Esophagus muscularis mucosa (tissue), 4 donors: ENCODE measurements around the gene PPIP5K2. TPM values are rescaled to one million over a fixed set of nuclear protein-coding genes. Genes with fewer than 3 reads are reported as not detected.

Source experiments
- DNase-seq: peaks from one replicate; pipeline ENCODE4 v3.0.0-alpha.2; 2017; ENCODE audit errors: extremely low spot score
- H3K27ac ChIP-seq, 4 donors: fragments of 200-600 bp; sonication (generic); replicated peaks in 1 of 4; 1 replicate in 3 of 4; 2 replicates in 1 of 4; pipeline ENCODE4 v1.5.1; 2016 to 2019; ENCODE audit warnings: mild to moderate bottlenecking in 1 of 4
- H3K27me3 ChIP-seq, 4 donors: fragments of 200-600 bp; sonication (generic); one replicate each; pipeline versions ENCODE4 v1.5.1 to v1.6.0; 2016 to 2019
- H3K36me3 ChIP-seq, 4 donors: fragments of 200-600 bp; sonication (generic); one replicate each; pipeline ENCODE4 v1.5.1; 2016 to 2019
- H3K4me1 ChIP-seq, 4 donors: fragments of 200-600 bp; sonication (generic); one replicate each; pipeline ENCODE4 v1.5.1; 2016 to 2019
- H3K4me3 ChIP-seq, 4 donors: fragments of 200-600 bp; sonication (generic); 1 replicate in 2 of 4; 2 replicates in 2 of 4; pipeline ENCODE4 v1.5.1; 2016 to 2019; ENCODE audit warnings: mild to moderate bottlenecking in 4 of 4, moderate library complexity in 1 of 4
- H3K9me3 ChIP-seq, 4 donors: fragments of 200-600 bp; sonication (generic); 1 replicate in 3 of 4; 2 replicates in 1 of 4; pipeline ENCODE4 v1.5.1; 2016 to 2019
- EP300 ChIP-seq: sonication (generic); formaldehyde crosslinking; IDR thresholded peaks from one replicate; pipeline ENCODE4 v1.6.1; 2017; ENCODE audit warnings: antibody characterized with exemption
- POLR2A ChIP-seq: fragments of 450-650 bp; IDR thresholded peaks from one replicate; pipeline ENCODE4 v1.6.1; 2017; ENCODE audit warnings: antibody characterized with exemption, moderate library complexity, mild to moderate bottlenecking, low read depth
- POLR2AphosphoS5 ChIP-seq, 2 donors: sonication (generic); formaldehyde crosslinking; IDR thresholded peaks; one replicate each; pipeline ENCODE4 v1.6.1; 2017; ENCODE audit warnings: antibody characterized with exemption in 2 of 2
- WGBS: methylation state at CpG from one replicate; pipeline ENCODE4 v1.1.5; 2018; 5-methylcytosine and 5-hydroxymethylcytosine counted together
- intact Hi-C: fragments of 100-400 bp; cut with DNase I; formaldehyde crosslinking; loops from one replicate; pipeline ENCODE4 v1.15.1; 2023
- total RNA-seq, 4 donors: library from RNA; depleted of rRNA; stranded (reverse); fragments of >200 nt; gene quantifications; one replicate each; pipeline versions ENCODE4 v1.1.0 to v1.2.1, GENCODE V29; 2016
- TF ChIP-seq, protein P1 (sequence below), 3 experiments: fragments of 200-600 bp in 2 of 3; fragments of 450-650 bp in 1 of 3; sonication (generic) in 2 of 3; IDR thresholded peaks; one replicate each; pipeline ENCODE4 v1.5.1; 2017 to 2019; ENCODE audit warnings: antibody characterized with exemption in 3 of 3, mild to moderate bottlenecking in 2 of 3, moderate library complexity in 1 of 3

Gene PPIP5K2
- total RNA-seq, 4 donors from 2014 or later, result 15.6 to 21.6 (median 17.3) TPM

DNA sequence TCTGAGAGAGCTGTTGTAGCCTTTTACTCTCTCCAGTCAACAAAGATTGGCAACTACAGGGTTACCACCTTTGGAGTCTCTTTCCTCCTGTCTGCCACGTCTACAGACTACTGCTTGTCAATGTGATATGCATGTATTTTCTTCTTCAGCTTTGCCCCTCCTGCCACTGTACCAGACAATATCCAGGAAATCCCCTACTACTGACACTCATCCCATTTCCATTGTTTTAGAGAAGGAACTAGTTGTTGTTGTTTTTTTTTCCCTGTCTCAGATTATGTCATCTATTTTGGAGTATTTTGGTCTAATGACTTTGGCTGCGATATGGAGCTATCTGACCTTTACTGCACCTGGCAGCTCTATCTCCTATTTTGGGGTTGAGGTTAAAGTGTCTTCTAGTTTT lies 88.4 kb downstream of the PPIP5K2 start:
- 66% methylated on average over 2 of the region's 2 CpGs for WGBS
- intact Hi-C loops, result no loop called here
- TF ChIP-seq, protein P1, sequence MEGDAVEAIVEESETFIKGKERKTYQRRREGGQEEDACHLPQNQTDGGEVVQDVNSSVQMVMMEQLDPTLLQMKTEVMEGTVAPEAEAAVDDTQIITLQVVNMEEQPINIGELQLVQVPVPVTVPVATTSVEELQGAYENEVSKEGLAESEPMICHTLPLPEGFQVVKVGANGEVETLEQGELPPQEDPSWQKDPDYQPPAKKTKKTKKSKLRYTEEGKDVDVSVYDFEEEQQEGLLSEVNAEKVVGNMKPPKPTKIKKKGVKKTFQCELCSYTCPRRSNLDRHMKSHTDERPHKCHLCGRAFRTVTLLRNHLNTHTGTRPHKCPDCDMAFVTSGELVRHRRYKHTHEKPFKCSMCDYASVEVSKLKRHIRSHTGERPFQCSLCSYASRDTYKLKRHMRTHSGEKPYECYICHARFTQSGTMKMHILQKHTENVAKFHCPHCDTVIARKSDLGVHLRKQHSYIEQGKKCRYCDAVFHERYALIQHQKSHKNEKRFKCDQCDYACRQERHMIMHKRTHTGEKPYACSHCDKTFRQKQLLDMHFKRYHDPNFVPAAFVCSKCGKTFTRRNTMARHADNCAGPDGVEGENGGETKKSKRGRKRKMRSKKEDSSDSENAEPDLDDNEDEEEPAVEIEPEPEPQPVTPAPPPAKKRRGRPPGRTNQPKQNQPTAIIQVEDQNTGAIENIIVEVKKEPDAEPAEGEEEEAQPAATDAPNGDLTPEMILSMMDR (IDR thresholded peaks at IDR 0.05), result no peak
- TF ChIP-seq POLR2A (no peak), POLR2AphosphoS5 (IDR thresholded peaks at IDR 0.05) (no peak), EP300 (no peak)
- Histone ChIP-seq H3K4me1 (peaks cover 0 to 4% (median 0%) of the 10 kb centered on the region in 4 donors), H3K9me3 (no peaks in the 10 kb centered on the region), H3K36me3 (peaks cover 0 to 15% (median 13%) of the 10 kb centered on the region in 4 donors), H3K27me3 (no peaks in the 10 kb centered on the region), H3K4me3 (no peak overlapping the region), H3K27ac (no peak overlapping the region)
- DNase-seq, result no peak

DNA sequence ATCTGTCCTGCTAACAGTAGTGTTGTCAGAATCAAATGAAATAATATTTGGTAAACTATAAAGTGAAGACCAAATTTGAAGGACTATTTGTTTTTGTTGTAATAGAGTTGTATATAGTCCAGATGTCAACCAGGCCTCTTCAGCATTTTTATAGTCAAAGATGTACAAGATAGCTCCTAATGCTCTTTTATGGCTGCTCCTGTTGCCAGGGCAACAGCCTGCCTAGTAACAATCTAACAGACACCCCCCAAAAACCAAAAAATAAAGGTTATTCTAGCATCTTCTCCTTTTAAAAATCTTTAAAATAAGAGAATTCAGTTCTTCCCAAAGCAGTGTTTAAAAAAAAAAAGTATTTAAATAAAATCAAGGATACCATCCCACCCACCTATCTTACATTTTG lies 89.0 kb downstream of the PPIP5K2 start:
- Histone ChIP-seq H3K27me3 (no peaks in the 10 kb centered on the region), H3K4me1 (peaks cover 0 to 4% (median 0%) of the 10 kb centered on the region in 4 donors), H3K27ac (no peak overlapping the region), H3K36me3 (peaks cover 0 to 14% (median 12%) of the 10 kb centered on the region in 4 donors), H3K4me3 (no peak overlapping the region), H3K9me3 (no peaks in the 10 kb centered on the region)
- no peak for DNase-seq
- TF ChIP-seq POLR2AphosphoS5 (IDR thresholded peaks at IDR 0.05) (no peak), EP300 (no peak), POLR2A (no peak)
- TF ChIP-seq, protein P1 (IDR thresholded peaks at IDR 0.05), result no peak
- intact Hi-C loops, result no loop called here

DNA sequence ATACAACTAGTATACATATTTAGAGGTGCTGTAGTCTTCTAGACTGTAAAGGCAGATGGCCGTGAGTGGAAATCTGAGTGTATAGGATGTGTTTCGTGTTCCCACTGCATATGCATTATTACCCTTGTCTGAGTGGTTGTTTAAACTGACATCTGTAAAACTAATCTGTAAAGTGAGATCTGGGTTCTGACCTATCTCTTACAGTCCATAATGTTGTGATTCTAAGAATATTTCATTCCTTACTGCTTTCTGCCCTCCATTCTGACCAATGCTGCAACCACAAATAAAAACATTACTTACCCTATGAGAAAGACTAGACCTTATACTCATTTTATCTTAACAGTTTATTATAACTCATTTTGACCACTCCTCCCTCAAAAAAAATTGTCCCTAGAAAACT lies 90.9 kb downstream of the PPIP5K2 start:
- Histone ChIP-seq H3K27me3 (no peaks in the 10 kb centered on the region), H3K27ac (no peak overlapping the region), H3K36me3 (peaks cover 0 to 8% (median 6%) of the 10 kb centered on the region in 4 donors), H3K4me1 (peaks cover 0 to 4% (median 0%) of the 10 kb centered on the region in 4 donors), H3K9me3 (no peaks in the 10 kb centered on the region), H3K4me3 (no peak overlapping the region)
- no peak for DNase-seq
- WGBS, result 95% methylated on average over 2 of the region's 2 CpGs
- TF ChIP-seq POLR2AphosphoS5 (IDR thresholded peaks at IDR 0.05) (no peak), POLR2A (no peak), EP300 (no peak)
- TF ChIP-seq, protein P1 (IDR thresholded peaks at IDR 0.05), result no peak
- intact Hi-C loops, result no loop called here

DNA sequence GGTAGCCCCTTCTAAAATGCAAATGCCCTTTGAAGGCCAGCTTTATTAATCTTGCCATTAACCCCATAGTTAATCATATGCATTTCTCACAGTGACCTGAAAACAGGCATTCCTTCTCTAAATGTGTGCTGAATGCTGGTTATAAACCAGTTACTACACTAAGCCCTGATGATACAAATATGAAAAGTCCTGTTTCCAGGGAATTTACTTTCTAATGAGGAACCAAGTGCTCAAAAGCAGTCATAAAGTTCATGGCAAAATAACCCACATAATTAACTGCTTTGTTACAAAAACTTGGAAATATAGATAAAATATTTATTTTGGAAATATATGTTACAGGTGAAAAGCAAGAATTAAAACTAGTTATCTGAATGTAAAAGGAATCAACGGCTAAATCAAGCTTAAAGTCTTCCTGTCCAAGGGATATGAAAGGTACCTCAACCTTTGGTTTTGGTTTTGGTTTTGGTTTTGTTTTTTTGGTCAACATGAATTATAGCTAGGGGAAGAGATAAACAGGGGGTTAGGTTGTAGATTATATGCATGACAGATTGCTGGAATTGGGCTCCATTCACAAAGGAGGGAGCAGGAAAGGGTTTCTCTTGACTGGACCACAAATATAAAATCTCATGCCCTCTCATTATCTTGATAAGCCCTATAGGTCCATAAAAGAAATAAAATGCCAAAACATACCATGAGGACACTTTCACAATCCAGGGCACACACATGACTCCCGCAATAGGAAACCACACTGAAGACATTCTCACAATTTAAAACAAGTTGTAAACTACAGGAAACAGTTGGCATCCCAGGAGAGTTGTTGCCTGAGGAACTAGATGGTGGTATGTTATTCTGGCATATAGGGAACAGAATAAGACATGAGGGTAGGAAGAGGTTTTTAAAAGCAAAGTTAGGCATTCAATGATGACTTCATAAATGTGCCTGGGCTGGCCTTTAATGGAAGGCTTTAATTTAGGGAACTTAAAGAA lies 91.8 kb downstream of the PPIP5K2 start:
- intact Hi-C loops, result no loop called here

More for the DNA sequence above, 91.8 kb downstream of the PPIP5K2 start:
- Histone ChIP-seq H3K27me3 (no peaks in the 10 kb centered on the region), H3K4me1 (peaks cover 0 to 4% (median 0%) of the 10 kb centered on the region in 4 donors), H3K27ac (no peak overlapping the region), H3K36me3 (peaks cover 0 to 2% (median under 1%) of the 10 kb centered on the region in 4 donors), H3K9me3 (no peaks in the 10 kb centered on the region), H3K4me3 (no peak overlapping the region)
- TF ChIP-seq POLR2AphosphoS5 (IDR thresholded peaks at IDR 0.05) (no peak), POLR2A (no peak), EP300 (no peak)
- TF ChIP-seq, protein P1 (IDR thresholded peaks at IDR 0.05), result no peak
- no peak for DNase-seq
- 69% methylated on average over 2 of the region's 2 CpGs for whole genome bisulfite sequencing
